GM12878 (cell line): ENCODE results near the gene CACNA2D2. TPM values are rescaled to one million over a fixed set of nuclear protein-coding genes. Genes with fewer than 3 reads are reported as not detected.

ENCODE experiments used
- ATAC-seq: fragments of 200-7000 bp; cut with Tn5 transposase; 3 replicates; pipeline ENCODE4 v1.9.1; 2020; ENCODE audit warnings: mild to moderate bottlenecking, moderate library complexity
- BruUV-seq: library from RNA; stranded (reverse); fragments of 400-500 nt; replicated peaks from 2 replicates; lab custom pipeline; 2021; lab: Mats Ljungman, UMichigan
- CTCF ChIA-PET: fragments of 300-600 bp; sonication (Branson Sonifier 250); formaldehyde crosslinking; extraction: SDS; loops from one replicate; lab custom pipeline; 2021; ENCODE audit warnings: inconsistent platforms; lab: Yijun Ruan, JAX
- POLR2A ChIA-PET: fragments of 350-600 bp; formaldehyde crosslinking; extraction: SDS; loops from one replicate; lab custom pipeline; 2021; ENCODE audit warnings: inconsistent platforms; lab: Charles Lee
- RAD21 ChIA-PET: fragments of 300-600 bp; sonication (Branson Sonifier 250); formaldehyde crosslinking; loops from one replicate; lab custom pipeline; 2023; ENCODE audit warnings: antibody characterized with exemption; ENCODE audit not compliant: unreplicated experiment; lab: Charles Lee
- SMC1A ChIA-PET: fragments of 300-600 bp; sonication (Branson Sonifier 250); formaldehyde crosslinking; loops from one replicate; lab custom pipeline; 2023; ENCODE audit not compliant: unreplicated experiment, uncharacterized antibody; lab: Charles Lee
- DNase-seq: peaks from one replicate; pipeline ENCODE4 v3.0.0-alpha.2; 2011; ENCODE audit warnings: low read depth, low spot score
- FAIRE-seq: peaks from 3 replicates; lab custom pipeline; 2011; peaks lifted over from hg19 to GRCh38; lab: Jason Lieb, UNC
- H2AFZ ChIP-seq: 2 replicates; pipeline ENCODE4 v1.6.0; 2011; ENCODE audit warnings: low read depth, low read length, control low read depth; ENCODE audit not compliant: control insufficient read depth
- H3K27ac ChIP-seq: 2 replicates; pipeline ENCODE4 v1.5.1; 2011; ENCODE audit warnings: control low read depth; ENCODE audit not compliant: control insufficient read depth, insufficient read depth
- H3K27me3 ChIP-seq, 2 experiments: replicated peaks in 1 of 2; 2 replicates each; pipeline versions ENCODE4 v1.6.0 to v1.6.1; 2011; ENCODE audit warnings: low read length in 1 of 2; ENCODE audit not compliant: control insufficient read depth in 2 of 2, insufficient read depth in 2 of 2
- H3K36me3 ChIP-seq, 2 experiments: 2 replicates each; pipeline ENCODE4 v1.5.1; 2011; ENCODE audit warnings: low read length in 1 of 2; ENCODE audit not compliant: control insufficient read depth in 2 of 2, insufficient read depth in 2 of 2
- H3K4me1 ChIP-seq: 2 replicates; pipeline ENCODE4 v1.6.1; 2011; ENCODE audit warnings: mild to moderate bottlenecking, low read length, moderate library complexity, mixed read lengths; ENCODE audit not compliant: control insufficient read depth, insufficient read depth
- H3K4me2 ChIP-seq: 2 replicates; pipeline ENCODE4 v1.6.0; 2011; ENCODE audit warnings: control low read depth; ENCODE audit not compliant: control insufficient read depth, insufficient read depth
- H3K4me3 ChIP-seq: fragments of 200-600 bp; sonication (generic); 2 replicates; pipeline ENCODE4 v1.5.1; 2016
- H3K79me2 ChIP-seq: 2 replicates; pipeline ENCODE4 v1.6.0; 2011; ENCODE audit warnings: low read length; ENCODE audit not compliant: control insufficient read depth, insufficient read depth
- H3K9ac ChIP-seq: 2 replicates; pipeline ENCODE4 v1.8.0; 2011; ENCODE audit warnings: low read length, control low read depth, mixed read lengths; ENCODE audit not compliant: control insufficient read depth, insufficient read depth
- H3K9me3 ChIP-seq: replicated peaks from 3 replicates; pipeline ENCODE4 v1.5.1; 2011; ENCODE audit warnings: mild to moderate bottlenecking, low read length; ENCODE audit not compliant: control insufficient read depth, insufficient read depth
- H4K20me1 ChIP-seq: 2 replicates; pipeline ENCODE4 v1.6.0; 2011; ENCODE audit not compliant: control insufficient read depth, insufficient read depth
- CHD1 ChIP-seq: IDR thresholded peaks from 2 replicates; pipeline ENCODE4 v1.6.1; 2012; ENCODE audit warnings: low read depth, low read length, improper control_type of control experiment
- CHD2 ChIP-seq: IDR thresholded peaks from 2 replicates; pipeline ENCODE4 v1.6.1; 2011; ENCODE audit warnings: low read depth, low read length, improper control_type of control experiment, borderline replicate concordance
- EP300 ChIP-seq, 2 experiments: fragments of 150-350 bp in 1 of 2; IDR thresholded peaks; 2 replicates each; pipeline ENCODE4 v1.6.1; 2011 to 2012; ENCODE audit warnings: low read depth in 2 of 2, low read length in 2 of 2, borderline replicate concordance in 1 of 2, improper control_type of control experiment in 1 of 2, inconsistent platforms in 1 of 2; ENCODE audit not compliant: control insufficient read depth in 1 of 2
- ESRRA ChIP-seq: IDR thresholded peaks from 2 replicates; pipeline ENCODE4 v1.6.1; 2012; ENCODE audit warnings: mild to moderate bottlenecking, low read length, improper control_type of control experiment
- IKZF1 ChIP-seq: fragments of 450-650 bp; conservative IDR thresholded peaks from 2 replicates; pipeline ENCODE4 v1.6.1; 2017; ENCODE audit warnings: antibody characterized with exemption, mild to moderate bottlenecking
- MXI1 ChIP-seq: fragments of 150-350 bp; IDR thresholded peaks from 2 replicates; pipeline ENCODE4 v1.6.1; 2011; ENCODE audit warnings: low read depth, mild to moderate bottlenecking, inconsistent platforms, low read length, improper control_type of control experiment
- NFXL1 ChIP-seq: fragments of 450-650 bp; IDR thresholded peaks from 2 replicates; pipeline ENCODE4 v1.6.1; 2017; ENCODE audit warnings: antibody characterized with exemption, mild to moderate bottlenecking, borderline replicate concordance
- NKRF ChIP-seq: fragments of 450-650 bp; conservative IDR thresholded peaks from 2 replicates; pipeline ENCODE4 v1.6.1; 2017; ENCODE audit warnings: mild to moderate bottlenecking, moderate library complexity
- PRDM15 ChIP-seq: fragments of 450-650 bp; formaldehyde crosslinking; IDR thresholded peaks from 2 replicates; pipeline ENCODE4 v1.4.0; 2020; ENCODE audit warnings: mild to moderate bottlenecking, moderate library complexity
- SRF ChIP-seq, 2 experiments: IDR thresholded peaks; 2 replicates each; pipeline ENCODE4 v1.6.1; 2011; ENCODE audit warnings: low read depth in 2 of 2, low read length in 2 of 2, mild to moderate bottlenecking in 1 of 2, moderate library complexity in 1 of 2
- TAF1 ChIP-seq: IDR thresholded peaks from 2 replicates; pipeline ENCODE4 v1.6.1; 2011; ENCODE audit warnings: mild to moderate bottlenecking, low read depth, low read length, borderline replicate concordance
- ZBTB40 ChIP-seq: fragments of 450-650 bp; IDR thresholded peaks from 2 replicates; pipeline ENCODE4 v1.6.1; 2016; ENCODE audit warnings: mild to moderate bottlenecking, moderate library complexity, borderline replicate concordance
- ZNF622 ChIP-seq: fragments of 450-650 bp; IDR thresholded peaks from 2 replicates; pipeline ENCODE4 v1.6.1; 2017; ENCODE audit warnings: mild to moderate bottlenecking, inconsistent platforms
- WGBS: methylation state at CpG from one replicate; pipeline ENCODE4 v1.1.6; 2016; ENCODE audit warnings: low lambda C conversion rate; ENCODE audit not compliant: insufficient replicate concordance, insufficient coverage; ENCODE audit errors: missing lambda C conversion rate; 5-methylcytosine and 5-hydroxymethylcytosine counted together
- in situ Hi-C: fragments of 300-500 bp; cut with MboI; formaldehyde crosslinking; loops from 9 replicates; pipeline ENCODE4 v1.14.3; 2018; ENCODE audit warnings: mixed read lengths
- intact Hi-C: fragments of 100-400 bp; cut with micrococcal nuclease; formaldehyde crosslinking; loops from one replicate; pipeline ENCODE4 v1.14.2; 2022; ENCODE audit not compliant: unreplicated experiment
- polyA plus RNA-seq, 11 experiments: library from polyadenylated mRNA; depleted of rRNA in 4 of 11; unstranded in 6 of 11; stranded (reverse) in 5 of 11; fragments of >200 nt; fragmentation: Nextera tagmentation in 4 of 11; fragmentation: Illumina TruSeq in 1 of 11; extraction: Ambion mirVana in 4 of 11; extraction: Trizol in 1 of 11; gene quantifications; 1 replicate in 1 of 11; 2 replicates in 10 of 11; pipeline versions ENCODE4 v1.2.1 to v1.2.3, GENCODE V29; 2011 to 2016; ENCODE audit warnings: inconsistent platforms in 2 of 11, missing spikeins in 2 of 11, low read depth in 1 of 11
- total RNA-seq, 4 experiments: library from RNA; depleted of rRNA in 3 of 4; stranded (reverse); fragments of >200 nt in 3 of 4; fragmentation: Illumina TruSeq in 1 of 4; extraction: Trizol in 1 of 4; gene quantifications; 2 replicates each; pipeline versions ENCODE4 v1.2.1 to v1.2.3, GENCODE V29; 2013 to 2021

CACNA2D2 gene
- total and polyA plus RNA-seq, 10 of the 15 experiments (the other 5 are each of a cell fraction or from before 2014, with no cell fraction given): 0.03 to 0.07 TPM; not detected in 8

- SMC1A ChIA-PET: no interaction called here
- RAD21 ChIA-PET: no interaction called here
- FAIRE-seq (no peak), ATAC-seq (no peak), DNase-seq (no peak)
- Histone ChIP-seq H3K79me2 (no peaks in the 10 kb centered on the region), H3K27ac (no peak overlapping the region), H3K4me3 (no peak overlapping the region), H3K27me3 (no peaks in the 10 kb centered on the region), H3K4me1 (peaks cover 8% of the 10 kb centered on the region), H2AFZ (no peak overlapping the region), H4K20me1 (no peaks in the 10 kb centered on the region), H3K4me2 (no peak overlapping the region), H3K36me3 (peaks cover 0 to 2% of the 10 kb centered on the region in 2 experiments; a peak in 1 of 4 replicates), H3K9ac (no peak overlapping the region), H3K9me3 (no peaks in the 10 kb centered on the region)
- intact Hi-C loops (no loop called here), in situ Hi-C loops (no loop called here)
- CTCF ChIA-PET: interaction anchor here (0.6 to 1.7 kb wide), 2 partner anchors 9 kb away, joined by 3 to 8 read pairs; no protein-coding TSS in a partner anchor
- WGBS: 98% methylated on average over 4 of the region's 4 CpGs
- POLR2A ChIA-PET: interaction anchor here (0.7 kb wide), 1 partner anchor 8 kb away, joined by 5 read pairs; no protein-coding TSS in a partner anchor
- no TSS peak for BruUV-seq
- TF ChIP-seq NKRF: no peak
- TF ChIP-seq PRDM15 (CRISPR knock-in tag): no peak
- no peak for TF ChIP-seq ESRRA
- no peak for TF ChIP-seq SRF (IDR thresholded peaks at IDR 0.05; ENCODE audit: low read depth in 2 of 2, low read length in 2 of 2)
- TF ChIP-seq CHD1: no peak
- TF ChIP-seq ZBTB40: no peak
- no peak for TF ChIP-seq CHD2
- no peak for TF ChIP-seq IKZF1
- no peak for TF ChIP-seq TAF1
- TF ChIP-seq MXI1: no peak
- TF ChIP-seq NFXL1: no peak
- TF ChIP-seq EP300 (IDR thresholded peaks at IDR 0.05; ENCODE audit: borderline replicate concordance in 1 of 2, control insufficient read depth in 1 of 2, low read depth in 2 of 2, low read length in 2 of 2): no peak
- no peak for TF ChIP-seq ZNF622
These were observed 188.6 kb downstream of the CACNA2D2 start for GRCh38 chr3:50314816-50315215.
